Measurements from ENCODE around the gene TRIP6. TPM values are rescaled to one million over a fixed set of nuclear protein-coding genes. Genes with fewer than 3 reads are reported as not detected.
A peak's percentile ranks its signal among the peaks of the same experiment; 100 is the strongest.

TRIP6 gene
- total and polyA plus RNA-seq, 2 donors (not counting 3 experiments of a cell fraction or from before 2014, with no cell fraction given): 90.3 TPM

GRCh38 chr7:100888988-100889750 is 22.0 kb downstream of the TRIP6 start, which contains the start of gene UFSP1:
Gene UFSP1, minus strand, starts transcription at chr7:100889715. Its CDS starts 444 bp downstream, at chr7:100889271.
- POLR2A ChIA-PET: interaction anchor here (0.5 to 4.2 kb wide), 12 partner anchors 14 to 412 kb away, joined by 3 to 27 read pairs (median 4); partner anchors contain the start of genes FBXO24, FIS1, POP7 and SERPINE1
- DNase-seq (ENCODE audit: low read depth, low spot score): no peak
- no peak for FAIRE-seq
- H3K9me3 ChIP-seq (replicated peaks; ENCODE audit: control insufficient read depth, insufficient read depth, low read length): no peaks in the 10 kb centered on the region
- intact Hi-C loops (cut with micrococcal nuclease): loop anchor here (1.0 kb wide), 2 partner anchors 14 to 62 kb away; partner anchors contain the start of genes EPHB4 and SRRT
- H2AFZ ChIP-seq (ENCODE audit: low read depth, low read length): peak within 1 kb of the TSS; percentile 80
- dilution Hi-C loops (cut with MboI; ENCODE audit: extremely low pct_ligation_motif_present, low sequenced_read_pairs): no loop called here
- CTCF ChIA-PET: interaction anchor here (0.6 to 1.4 kb wide), 12 partner anchors 14 to 337 kb away, joined by 3 to 13 read pairs (median 5); partner anchors contain the start of genes EPHB4, POP7, SLC12A9 and SRRT
- peak within 1 kb of the TSS; percentile 43 for H3K4me2 ChIP-seq (ENCODE audit: insufficient read depth, low read length)
- TF ChIP-seq MAX (IDR thresholded peaks at IDR 0.05; ENCODE audit: insufficient read depth, insufficient read length): peak; percentile 27
- peak; percentile 79 for TF ChIP-seq POLR2A (IDR thresholded peaks at IDR 0.05; ENCODE audit: low read depth, low read length)
- peak; percentile 38 for TF ChIP-seq POLR2AphosphoS5 (IDR thresholded peaks at IDR 0.05; ENCODE audit: insufficient read depth, low read depth, low read length)
- no peak for TF ChIP-seq JUN (IDR thresholded peaks at IDR 0.05; ENCODE audit: borderline replicate concordance, insufficient read depth, insufficient read length, low read depth)
- TF ChIP-seq FOS (IDR thresholded peaks at IDR 0.05; ENCODE audit: borderline replicate concordance, insufficient read depth, low read length): no peak
- no peak within 1 kb of the TSS for H3K27ac ChIP-seq (ENCODE audit: insufficient read depth, low read depth, low read length)
- H3K9me1 ChIP-seq (replicated peaks; ENCODE audit: control insufficient read depth, extremely low read depth, insufficient read depth, low read length): no peaks in the 10 kb centered on the region
- peaks cover 40% of the 10 kb centered on the region for H3K4me1 ChIP-seq (ENCODE audit: control insufficient read depth, extremely low read depth, insufficient read depth, low read length)
- peaks cover 15% of the 10 kb centered on the region for H3K79me2 ChIP-seq (ENCODE audit: control insufficient read depth, insufficient read depth, low read length)
- peaks cover 18 to 36% of the 10 kb centered on the region in 2 experiments for H3K36me3 ChIP-seq (ENCODE audit: control insufficient read depth in 2 of 2, extremely low read depth in 1 of 2, insufficient read depth in 2 of 2, low read length in 2 of 2)
- peak within 1 kb of the TSS; percentile 44 for H3K9ac ChIP-seq (replicated peaks; ENCODE audit: extremely low read depth, insufficient read depth, low read length)
- peak within 1 kb of the TSS; percentile 37 to 41 (median 40) for H3K4me3 ChIP-seq (replicated peaks in 1 of 3; ENCODE audit: insufficient read depth in 1 of 3, low read depth in 1 of 3, low read length in 3 of 3)
- TSS peak; percentile 42 for BruUV-seq (replicated peaks)
- no peaks in the 10 kb centered on the region for H4K20me1 ChIP-seq (replicated peaks; ENCODE audit: control insufficient read depth, extremely low read depth, insufficient read depth, low read length)
- H3K27me3 ChIP-seq (ENCODE audit: control insufficient read depth in 2 of 2, insufficient read depth in 2 of 2, low read length in 2 of 2): no peaks in the 10 kb centered on the region
